Common myeloid progenitor, CD34-positive (primary cell): ENCODE results near the gene TMEM54.
A peak's percentile ranks its signal among the peaks of the same experiment; 100 is the strongest.

ENCODE experiments used
- CTCF ChIA-PET: fragments of 350-600 bp; sonication (Branson Sonifier 250); formaldehyde crosslinking; loops from one replicate; lab custom pipeline; 2021; ENCODE audit warnings: antibody characterized with exemption; lab: Charles Lee
- POLR2A ChIA-PET: fragments of 350-600 bp; sonication (Branson Sonifier 250); formaldehyde crosslinking; loops from one replicate; lab custom pipeline; 2021; ENCODE audit warnings: antibody characterized with exemption; lab: Charles Lee
- DNase-seq, 3 donors: peaks; one replicate each; pipeline versions ENCODE4 v3.0.0 to v3.0.0-alpha.2; 2013
- H3K27ac ChIP-seq, 2 experiments: 1 replicate in 1 of 2; 2 replicates in 1 of 2; pipeline ENCODE4 v1.7.0; 2013; ENCODE audit warnings: inconsistent platforms in 2 of 2, low read length in 2 of 2, mild to moderate bottlenecking in 2 of 2, low read depth in 1 of 2, moderate library complexity in 1 of 2; ENCODE audit not compliant: severe bottlenecking in 2 of 2, insufficient read depth in 1 of 2, poor library complexity in 1 of 2
- H3K27me3 ChIP-seq, 5 experiments: replicated peaks in 2 of 5; 1 replicate in 3 of 5; 2 replicates in 2 of 5; pipeline versions ENCODE4 v1.6.1 to v1.7.0; 2013; ENCODE audit warnings: low read length in 4 of 5, mild to moderate bottlenecking in 2 of 5, moderate library complexity in 2 of 5, inconsistent platforms in 1 of 5; ENCODE audit not compliant: insufficient read depth in 5 of 5, control insufficient read depth in 4 of 5
- H3K36me3 ChIP-seq, 4 experiments: 1 replicate in 2 of 4; 2 replicates in 2 of 4; pipeline versions ENCODE4 v1.6.1 to v1.7.0; 2013; ENCODE audit warnings: low read length in 3 of 4, control low read depth in 1 of 4, mild to moderate bottlenecking in 1 of 4; ENCODE audit not compliant: control insufficient read depth in 4 of 4, insufficient read depth in 4 of 4
- H3K4me1 ChIP-seq, 4 experiments: 1 replicate in 3 of 4; 2 replicates in 1 of 4; pipeline versions ENCODE4 v1.6.1 to v1.7.1; 2013; ENCODE audit warnings: low read length in 3 of 4, mild to moderate bottlenecking in 3 of 4, control low read depth in 1 of 4, inconsistent platforms in 1 of 4, moderate library complexity in 1 of 4; ENCODE audit not compliant: control insufficient read depth in 4 of 4, insufficient read depth in 4 of 4; ENCODE audit errors: control extremely low read depth in 1 of 4
- H3K4me3 ChIP-seq, 7 experiments: 1 replicate in 4 of 7; 2 replicates in 3 of 7; pipeline versions ENCODE4 v1.5.1 to v1.7.0; 2013; ENCODE audit warnings: mild to moderate bottlenecking in 7 of 7, low read length in 6 of 7, moderate library complexity in 6 of 7, inconsistent platforms in 2 of 7, low read depth in 2 of 7, control low read depth in 1 of 7; ENCODE audit not compliant: insufficient read depth in 4 of 7, control insufficient read depth in 1 of 7; ENCODE audit errors: extremely low read depth in 1 of 7
- H3K9me3 ChIP-seq, 5 experiments: 1 replicate in 4 of 5; 2 replicates in 1 of 5; pipeline versions ENCODE4 v1.6.1 to v1.7.1; 2013; ENCODE audit warnings: low read length in 4 of 5, mild to moderate bottlenecking in 2 of 5, inconsistent platforms in 1 of 5, low read depth in 1 of 5, moderate library complexity in 1 of 5; ENCODE audit not compliant: control insufficient read depth in 4 of 5, insufficient read depth in 2 of 5; ENCODE audit errors: control extremely low read depth in 1 of 5
- WGBS: methylation state at CpG from one replicate; pipeline ENCODE4 v1.1.5; 2013; ENCODE audit not compliant: insufficient coverage; 5-methylcytosine and 5-hydroxymethylcytosine counted together

TMEM54 gene

DNA sequence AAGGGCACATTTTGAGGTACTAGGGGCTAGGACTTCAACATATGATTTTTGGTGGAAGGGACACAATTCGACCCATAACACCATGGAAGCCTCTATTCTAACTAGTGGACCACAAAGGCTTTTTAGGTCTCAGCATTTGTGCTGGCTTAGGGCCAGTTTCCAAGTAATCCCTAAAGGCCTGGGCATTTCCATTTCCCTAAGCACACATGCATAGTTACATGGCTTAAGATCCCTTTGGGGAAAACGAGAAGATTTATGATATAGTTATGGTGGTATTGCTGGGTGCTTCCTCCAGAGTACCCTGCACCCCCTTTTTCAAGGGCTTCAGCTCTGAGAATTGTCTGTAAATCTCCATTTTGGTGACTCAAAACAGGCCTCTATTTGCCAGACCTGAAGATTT is 28.2 kb upstream of the TMEM54 start:
- DNase-seq, result no peak
- H3K4me3 ChIP-seq, result no peak overlapping the region
- CTCF ChIA-PET, result interaction anchor here (0.9 to 16.3 kb wide), 5 partner anchors 22 to 157 kb away, joined by 3 to 200 read pairs (median 4); no protein-coding TSS in a partner anchor
- H3K9me3 ChIP-seq, result no peaks in the 10 kb centered on the region
- no peaks in the 10 kb centered on the region for H3K36me3 ChIP-seq
- H3K27me3 ChIP-seq, result peaks cover 2 to 27% (median 21%) of the 10 kb centered on the region in 5 experiments
- WGBS, result 86% methylated on average over 1 of the region's 2 CpGs
- peaks cover 0 to 23% (median 16%) of the 10 kb centered on the region in 4 experiments for H3K4me1 ChIP-seq
- POLR2A ChIA-PET, result no interaction called here
- H3K27ac ChIP-seq, result no peak overlapping the region

DNA sequence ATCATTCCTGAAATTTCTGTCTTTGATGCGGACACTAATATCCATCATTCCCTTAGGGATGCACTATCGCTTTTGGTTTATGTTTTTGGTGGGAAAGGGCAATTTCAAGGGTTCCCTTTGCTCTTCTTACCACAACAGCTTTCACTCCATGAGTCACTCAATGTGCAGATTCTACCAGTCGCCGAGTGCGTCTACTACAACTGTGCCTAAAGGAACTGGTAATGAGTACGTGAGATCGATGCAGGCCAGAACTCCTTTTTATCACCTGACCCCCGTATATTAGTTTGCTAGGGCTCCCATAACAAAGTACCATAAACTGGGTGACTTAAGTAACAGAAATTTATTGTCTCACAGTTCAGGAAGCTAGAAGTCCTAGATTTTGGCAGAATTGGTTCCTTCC is 27.5 kb upstream of the TMEM54 start:
- no peaks in the 10 kb centered on the region for H3K36me3 ChIP-seq
- H3K4me3 ChIP-seq, result no peak overlapping the region
- no peak for DNase-seq
- POLR2A ChIA-PET, result no interaction called here
- H3K4me1 ChIP-seq, result peaks cover 0 to 18% (median 12%) of the 10 kb centered on the region in 4 experiments
- no peak overlapping the region for H3K27ac ChIP-seq
- CTCF ChIA-PET, result interaction anchor here (1.4 to 16.3 kb wide), 4 partner anchors 11 to 157 kb away, joined by 4 to 200 read pairs (median 45); no protein-coding TSS in a partner anchor
- no peaks in the 10 kb centered on the region for H3K9me3 ChIP-seq
- peaks cover 2 to 33% (median 23%) of the 10 kb centered on the region in 5 experiments for H3K27me3 ChIP-seq
- 99% methylated on average over 6 of the region's 8 CpGs for WGBS

GRCh38 chr1:32928285-32928684 is 27.1 kb upstream of the TMEM54 start:
- no CpG with 5 or more reads among the region's 2 CpGs for WGBS
- H3K36me3 ChIP-seq, result no peaks in the 10 kb centered on the region
- DNase-seq, result no peak
- H3K9me3 ChIP-seq, result no peaks in the 10 kb centered on the region
- CTCF ChIA-PET, result interaction anchor here (1.4 to 10.4 kb wide), 3 partner anchors 11 to 158 kb away, joined by 4 to 86 read pairs (median 4); no protein-coding TSS in a partner anchor
- H3K27me3 ChIP-seq, result peaks cover 2 to 38% (median 23%) of the 10 kb centered on the region in 5 experiments
- no peak overlapping the region for H3K4me3 ChIP-seq
- POLR2A ChIA-PET, result no interaction called here
- H3K4me1 ChIP-seq, result peaks cover 0 to 16% (median 10%) of the 10 kb centered on the region in 4 experiments
- no peak overlapping the region for H3K27ac ChIP-seq

DNA sequence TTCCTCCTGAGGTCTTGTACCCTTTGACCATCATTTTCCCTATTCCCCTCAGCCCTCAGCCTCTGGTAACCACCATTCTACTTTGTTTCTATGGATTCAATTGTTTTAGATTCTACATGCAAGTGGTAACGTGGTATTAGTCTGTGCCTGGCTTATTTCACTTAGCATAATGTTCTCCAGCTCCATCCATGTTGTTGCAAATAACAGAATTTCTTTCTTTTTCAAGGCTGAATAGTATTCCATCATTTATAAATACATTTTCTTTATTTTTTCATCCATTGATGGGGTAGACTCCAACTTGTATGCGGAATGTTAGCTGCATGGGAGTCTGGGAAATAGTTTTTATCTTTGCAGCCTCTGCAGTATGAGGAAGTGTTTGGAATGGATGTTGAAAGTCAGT is 26.3 kb upstream of the TMEM54 start:
- Histone ChIP-seq H3K27ac (no peak overlapping the region), H3K36me3 (no peaks in the 10 kb centered on the region), H3K27me3 (peaks cover 4 to 46% (median 27%) of the 10 kb centered on the region in 5 experiments), H3K4me3 (no peak overlapping the region), H3K4me1 (peaks cover 0 to 16% (median 10%) of the 10 kb centered on the region in 4 experiments), H3K9me3 (no peaks in the 10 kb centered on the region)
- ChIA-PET POLR2A (no interaction called here), CTCF (interaction anchor here (2.0 to 10.4 kb wide), 2 partner anchors 12 to 128 kb away, joined by 4 to 86 read pairs; no protein-coding TSS in a partner anchor)
- no CpG with 5 or more reads among the region's 2 CpGs for WGBS
- DNase-seq, result no peak

DNA sequence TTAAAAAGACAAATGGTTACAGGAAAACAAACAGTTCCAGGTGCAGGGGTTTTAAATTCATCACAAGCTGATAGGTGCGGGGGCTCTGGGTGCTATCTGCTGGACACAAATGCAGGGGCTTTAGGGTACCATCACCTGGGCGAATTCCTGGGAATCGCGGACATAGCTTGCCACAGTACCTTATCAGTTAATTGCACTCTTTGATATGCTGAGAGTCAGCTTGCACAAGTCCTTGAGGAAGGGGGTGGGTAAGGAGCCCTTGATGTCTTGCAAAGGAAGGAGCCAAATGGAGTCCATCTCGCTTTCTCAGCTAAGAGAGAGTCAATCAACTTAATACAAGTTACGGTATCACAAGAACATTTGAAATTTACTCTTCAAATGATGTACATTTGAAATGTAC is 25.4 kb upstream of the TMEM54 start:
- Histone ChIP-seq H3K36me3 (no peaks in the 10 kb centered on the region), H3K9me3 (no peaks in the 10 kb centered on the region), H3K27ac (no peak overlapping the region), H3K4me1 (peaks cover 0 to 16% (median 10%) of the 10 kb centered on the region in 4 experiments), H3K27me3 (peaks cover 4 to 49% (median 27%) of the 10 kb centered on the region in 5 experiments), H3K4me3 (no peak overlapping the region)
- WGBS, result 92% methylated on average over 4 of the region's 6 CpGs
- POLR2A ChIA-PET, result no interaction called here
- CTCF ChIA-PET, result interaction anchor here (10.4 kb wide), 1 partner anchor 129 kb away, joined by 86 read pairs; no protein-coding TSS in a partner anchor
- no peak for DNase-seq

- Histone ChIP-seq H3K27ac (no peak overlapping the region), H3K4me3 (peak overlapping the region in 3 of 7 experiments; percentile 8 to 50 (median 47)), H3K36me3 (no peaks in the 10 kb centered on the region), H3K9me3 (no peaks in the 10 kb centered on the region), H3K27me3 (peaks cover 4 to 56% (median 32%) of the 10 kb centered on the region in 5 experiments), H3K4me1 (peaks cover 0 to 16% (median 10%) of the 10 kb centered on the region in 4 experiments)
- DNase-seq, result peak; percentile 49 to 71 (median 66)
- WGBS, result 2% methylated on average over 17 of the region's 24 CpGs
- CTCF ChIA-PET, result interaction anchor here (0.6 to 1.6 kb wide), 6 partner anchors 72 to 163 kb away, joined by 3 to 5 read pairs (median 3); no protein-coding TSS in a partner anchor
- POLR2A ChIA-PET, result interaction anchor here (0.9 kb wide), 1 partner anchor 11 kb away, joined by 5 read pairs; no protein-coding TSS in a partner anchor
These were observed 24.4 kb upstream of the TMEM54 start for GRCh38 chr1:32925403-32926162.
